WTC11 (cell line): ENCODE measurements around the gene C16orf46. TPM values are rescaled to one million over a fixed set of nuclear protein-coding genes. Genes with fewer than 3 reads are reported as not detected.

ENCODE experiments used
- ATAC-seq: fragments of 200-7000 bp; cut with Tn5 transposase; 2 replicates; pipeline ENCODE4 v1.10.0; 2021; ENCODE audit warnings: mild to moderate bottlenecking, moderate library complexity
- CTCF ChIA-PET: fragments of 300-600 bp; sonication (Branson Sonifier 250); formaldehyde crosslinking; loops from one replicate; lab custom pipeline; 2021; ENCODE audit warnings: antibody characterized with exemption; lab: Charles Lee
- POLR2A ChIA-PET: fragments of 350-600 bp; sonication (Branson Sonifier 250); formaldehyde crosslinking; loops from one replicate; lab custom pipeline; 2021; ENCODE audit warnings: antibody characterized with exemption; lab: Charles Lee
- DNase-seq: peaks from one replicate; pipeline ENCODE4 v3.0.0; 2021; ENCODE audit warnings: low spot score
- H3K27ac Mint-ChIP-seq: 2 replicates; pipeline ENCODE4 v1.8.0; 2021; ENCODE audit warnings: mixed read lengths
- H3K27me3 Mint-ChIP-seq: 2 replicates; pipeline ENCODE4 v1.8.0; 2021; ENCODE audit warnings: low read depth, mild to moderate bottlenecking, moderate library complexity, mixed read lengths
- H3K36me3 Mint-ChIP-seq: 2 replicates; pipeline ENCODE4 v1.8.0; 2021; ENCODE audit warnings: mixed read lengths
- H3K4me1 Mint-ChIP-seq: 2 replicates; pipeline ENCODE4 v1.8.0; 2022; ENCODE audit warnings: mixed read lengths
- H3K4me3 Mint-ChIP-seq: 2 replicates; pipeline ENCODE4 v1.8.0; 2021; ENCODE audit warnings: mild to moderate bottlenecking, moderate library complexity, mixed read lengths
- H3K9me3 Mint-ChIP-seq: 2 replicates; pipeline ENCODE4 v1.8.0; 2021; ENCODE audit warnings: mixed read lengths
- FOXP4 ChIP-seq: sonication (generic); formaldehyde crosslinking; IDR thresholded peaks from 2 replicates; pipeline ENCODE4 v1.8.0; 2022; ENCODE audit warnings: mild to moderate bottlenecking, missing genetic modification reagents
- HMGA2 ChIP-seq: fragments of 250-450 bp; sonication (Bioruptor Pico); IDR thresholded peaks from 2 replicates; pipeline ENCODE4 v1.4.0; 2021; ENCODE audit warnings: mild to moderate bottlenecking, moderate library complexity
- HMGXB4 ChIP-seq: sonication (generic); formaldehyde crosslinking; IDR thresholded peaks from 2 replicates; pipeline ENCODE4 v1.8.1; 2023; ENCODE audit warnings: mild to moderate bottlenecking, moderate library complexity, missing genetic modification reagents
- MLX ChIP-seq: sonication (generic); formaldehyde crosslinking; IDR thresholded peaks from 2 replicates; pipeline ENCODE4 v1.8.1; 2023; ENCODE audit warnings: mild to moderate bottlenecking, missing genetic modification reagents, moderate library complexity
- NFYB ChIP-seq: sonication (generic); formaldehyde crosslinking; conservative IDR thresholded peaks from 2 replicates; pipeline ENCODE4 v1.8.0; 2022; ENCODE audit warnings: low read depth, missing genetic modification reagents
- ZNF219 ChIP-seq: sonication (generic); formaldehyde crosslinking; IDR thresholded peaks from 2 replicates; pipeline ENCODE4 v1.8.0; 2023; ENCODE audit warnings: missing genetic modification reagents, mild to moderate bottlenecking, borderline replicate concordance
- total RNA-seq: library from RNA; stranded (reverse); gene quantifications from 3 replicates; pipeline ENCODE4 v1.2.3, GENCODE V29; 2021
- TF ChIP-seq, protein P1 (sequence below): sonication (generic); formaldehyde crosslinking; IDR thresholded peaks from 2 replicates; pipeline ENCODE4 v1.8.1; 2023; ENCODE audit warnings: mild to moderate bottlenecking, missing genetic modification reagents, borderline replicate concordance
- TF ChIP-seq, protein P2 (sequence below): fragments of 250-450 bp; sonication (Bioruptor Pico); IDR thresholded peaks from 2 replicates; pipeline ENCODE4 v1.8.0; 2021; ENCODE audit warnings: mild to moderate bottlenecking
- TF ChIP-seq, protein P3 (sequence below): fragments of 200-600 bp; IDR thresholded peaks from 2 replicates; pipeline ENCODE4 v1.8.0; 2022; ENCODE audit warnings: antibody characterized with exemption
- TF ChIP-seq, protein P4 (sequence below): sonication (generic); formaldehyde crosslinking; conservative IDR thresholded peaks from 2 replicates; pipeline ENCODE4 v1.8.1; 2022; ENCODE audit warnings: mild to moderate bottlenecking, missing genetic modification reagents

The C16orf46 gene
- total RNA-seq, 1 experiment from 2014 or later, result 1.2 TPM

GRCh38 chr16:81070979-81071378 is 6.1 kb downstream of the C16orf46 start (continued):
- TF ChIP-seq, protein P1, sequence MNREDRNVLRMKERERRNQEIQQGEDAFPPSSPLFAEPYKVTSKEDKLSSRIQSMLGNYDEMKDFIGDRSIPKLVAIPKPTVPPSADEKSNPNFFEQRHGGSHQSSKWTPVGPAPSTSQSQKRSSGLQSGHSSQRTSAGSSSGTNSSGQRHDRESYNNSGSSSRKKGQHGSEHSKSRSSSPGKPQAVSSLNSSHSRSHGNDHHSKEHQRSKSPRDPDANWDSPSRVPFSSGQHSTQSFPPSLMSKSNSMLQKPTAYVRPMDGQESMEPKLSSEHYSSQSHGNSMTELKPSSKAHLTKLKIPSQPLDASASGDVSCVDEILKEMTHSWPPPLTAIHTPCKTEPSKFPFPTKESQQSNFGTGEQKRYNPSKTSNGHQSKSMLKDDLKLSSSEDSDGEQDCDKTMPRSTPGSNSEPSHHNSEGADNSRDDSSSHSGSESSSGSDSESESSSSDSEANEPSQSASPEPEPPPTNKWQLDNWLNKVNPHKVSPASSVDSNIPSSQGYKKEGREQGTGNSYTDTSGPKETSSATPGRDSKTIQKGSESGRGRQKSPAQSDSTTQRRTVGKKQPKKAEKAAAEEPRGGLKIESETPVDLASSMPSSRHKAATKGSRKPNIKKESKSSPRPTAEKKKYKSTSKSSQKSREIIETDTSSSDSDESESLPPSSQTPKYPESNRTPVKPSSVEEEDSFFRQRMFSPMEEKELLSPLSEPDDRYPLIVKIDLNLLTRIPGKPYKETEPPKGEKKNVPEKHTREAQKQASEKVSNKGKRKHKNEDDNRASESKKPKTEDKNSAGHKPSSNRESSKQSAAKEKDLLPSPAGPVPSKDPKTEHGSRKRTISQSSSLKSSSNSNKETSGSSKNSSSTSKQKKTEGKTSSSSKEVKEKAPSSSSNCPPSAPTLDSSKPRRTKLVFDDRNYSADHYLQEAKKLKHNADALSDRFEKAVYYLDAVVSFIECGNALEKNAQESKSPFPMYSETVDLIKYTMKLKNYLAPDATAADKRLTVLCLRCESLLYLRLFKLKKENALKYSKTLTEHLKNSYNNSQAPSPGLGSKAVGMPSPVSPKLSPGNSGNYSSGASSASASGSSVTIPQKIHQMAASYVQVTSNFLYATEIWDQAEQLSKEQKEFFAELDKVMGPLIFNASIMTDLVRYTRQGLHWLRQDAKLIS (CRISPR knock-in tag), result no peak
- TF ChIP-seq, protein P2, sequence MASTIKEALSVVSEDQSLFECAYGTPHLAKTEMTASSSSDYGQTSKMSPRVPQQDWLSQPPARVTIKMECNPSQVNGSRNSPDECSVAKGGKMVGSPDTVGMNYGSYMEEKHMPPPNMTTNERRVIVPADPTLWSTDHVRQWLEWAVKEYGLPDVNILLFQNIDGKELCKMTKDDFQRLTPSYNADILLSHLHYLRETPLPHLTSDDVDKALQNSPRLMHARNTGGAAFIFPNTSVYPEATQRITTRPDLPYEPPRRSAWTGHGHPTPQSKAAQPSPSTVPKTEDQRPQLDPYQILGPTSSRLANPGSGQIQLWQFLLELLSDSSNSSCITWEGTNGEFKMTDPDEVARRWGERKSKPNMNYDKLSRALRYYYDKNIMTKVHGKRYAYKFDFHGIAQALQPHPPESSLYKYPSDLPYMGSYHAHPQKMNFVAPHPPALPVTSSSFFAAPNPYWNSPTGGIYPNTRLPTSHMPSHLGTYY (CRISPR knock-in tag), result no peak
- TF ChIP-seq NFYB (CRISPR knock-in tag), result no peak
- no peak for TF ChIP-seq ZNF219 (CRISPR knock-in tag)

DNA sequence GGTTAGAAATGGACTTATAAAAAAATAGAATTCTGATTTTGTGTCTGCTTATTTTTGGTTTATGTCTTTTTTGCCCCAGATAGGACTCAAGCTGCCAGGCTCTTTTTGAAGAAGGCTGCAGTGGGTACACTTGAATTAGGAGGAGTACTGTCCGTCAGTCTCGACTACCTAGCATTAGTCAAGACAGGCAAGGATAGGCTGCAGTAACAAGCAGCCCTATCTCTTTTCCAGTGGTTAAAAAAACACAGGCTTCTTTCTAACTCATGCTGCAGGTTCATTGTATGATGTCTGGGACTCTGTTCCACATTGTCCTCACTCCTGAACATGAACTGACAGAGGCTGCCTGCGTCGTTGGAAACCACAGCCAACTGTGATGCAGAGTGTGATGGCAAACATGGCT is 8.0 kb downstream of the C16orf46 start:
- TF ChIP-seq MLX (CRISPR knock-in tag), result no peak
- TF ChIP-seq, protein P3, sequence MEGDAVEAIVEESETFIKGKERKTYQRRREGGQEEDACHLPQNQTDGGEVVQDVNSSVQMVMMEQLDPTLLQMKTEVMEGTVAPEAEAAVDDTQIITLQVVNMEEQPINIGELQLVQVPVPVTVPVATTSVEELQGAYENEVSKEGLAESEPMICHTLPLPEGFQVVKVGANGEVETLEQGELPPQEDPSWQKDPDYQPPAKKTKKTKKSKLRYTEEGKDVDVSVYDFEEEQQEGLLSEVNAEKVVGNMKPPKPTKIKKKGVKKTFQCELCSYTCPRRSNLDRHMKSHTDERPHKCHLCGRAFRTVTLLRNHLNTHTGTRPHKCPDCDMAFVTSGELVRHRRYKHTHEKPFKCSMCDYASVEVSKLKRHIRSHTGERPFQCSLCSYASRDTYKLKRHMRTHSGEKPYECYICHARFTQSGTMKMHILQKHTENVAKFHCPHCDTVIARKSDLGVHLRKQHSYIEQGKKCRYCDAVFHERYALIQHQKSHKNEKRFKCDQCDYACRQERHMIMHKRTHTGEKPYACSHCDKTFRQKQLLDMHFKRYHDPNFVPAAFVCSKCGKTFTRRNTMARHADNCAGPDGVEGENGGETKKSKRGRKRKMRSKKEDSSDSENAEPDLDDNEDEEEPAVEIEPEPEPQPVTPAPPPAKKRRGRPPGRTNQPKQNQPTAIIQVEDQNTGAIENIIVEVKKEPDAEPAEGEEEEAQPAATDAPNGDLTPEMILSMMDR, result no peak
- no peak for TF ChIP-seq HMGA2 (CRISPR knock-in tag)
- TF ChIP-seq, protein P4, sequence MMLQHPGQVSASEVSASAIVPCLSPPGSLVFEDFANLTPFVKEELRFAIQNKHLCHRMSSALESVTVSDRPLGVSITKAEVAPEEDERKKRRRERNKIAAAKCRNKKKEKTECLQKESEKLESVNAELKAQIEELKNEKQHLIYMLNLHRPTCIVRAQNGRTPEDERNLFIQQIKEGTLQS (CRISPR knock-in tag), result no peak
- no peak for TF ChIP-seq FOXP4 (CRISPR knock-in tag)
- TF ChIP-seq HMGXB4, result no peak
- TF ChIP-seq, protein P1 (CRISPR knock-in tag), result no peak
- TF ChIP-seq, all 79 proteins: peak for 0
- POLR2A ChIA-PET, result no interaction called here
- Mint-ChIP-seq H3K27me3 (no peaks in the 10 kb centered on the region), H3K4me1 (peaks cover 17% of the 10 kb centered on the region), H3K27ac (no peak overlapping the region), H3K9me3 (no peaks in the 10 kb centered on the region), H3K4me3 (no peak overlapping the region), H3K36me3 (no peaks in the 10 kb centered on the region)
- CTCF ChIA-PET, result interaction anchor here (1.5 kb wide), 1 partner anchor 33 kb away, joined by 4 read pairs; the partner anchor contains the start of gene ATMIN
- no peak for DNase-seq
- no peak for ATAC-seq
